M059J (cell line): ENCODE data around the gene COL4A6. TPM values are rescaled to one million over a fixed set of nuclear protein-coding genes. Genes with fewer than 3 reads are reported as not detected.

Source experiments
- DNase-seq: peaks from one replicate; pipeline ENCODE4 v3.0.0-alpha.2; 2012; ENCODE audit warnings: low read depth
- total RNA-seq: library from RNA; depleted of rRNA; stranded (reverse); fragments of >200 nt; shearing (Covaris generic); gene quantifications from 2 replicates; pipeline ENCODE4 v1.2.3, GENCODE V29; 2014

COL4A6 gene
- total RNA-seq, 1 experiment from 2014 or later, result 0.47 TPM

GRCh38 chrX:108270739-108271396 is 167.4 kb downstream of the COL4A6 start:
- DNase-seq, result peak; percentile 71

- no peak for DNase-seq
These were observed 167.9 kb downstream of the COL4A6 start for GRCh38 chrX:108270280-108270679.

- DNase-seq, result peak; percentile 45
These were observed 169.7 kb downstream of the COL4A6 start for GRCh38 chrX:108268434-108269080.

- DNase-seq, result no peak
These were observed 170.7 kb downstream of the COL4A6 start for GRCh38 chrX:108267557-108267956.

GRCh38 chrX:108264376-108264775 is 173.8 kb downstream of the COL4A6 start:
- no peak for DNase-seq

- no peak for DNase-seq
These were observed 176.5 kb downstream of the COL4A6 start for GRCh38 chrX:108261549-108262203.

GRCh38 chrX:108257556-108257955 is 180.7 kb downstream of the COL4A6 start:
- no peak for DNase-seq

GRCh38 chrX:108254636-108255035 is 183.6 kb downstream of the COL4A6 start:
- no peak for DNase-seq

- DNase-seq, result no peak
These were observed 187.3 kb downstream of the COL4A6 start for GRCh38 chrX:108250654-108251579.

- DNase-seq, result no peak
These were observed 191.8 kb downstream of the COL4A6 start for GRCh38 chrX:108246304-108246954.

- peak; percentile 3 for DNase-seq
These were observed 192.8 kb downstream of the COL4A6 start for GRCh38 chrX:108245462-108245861.

- DNase-seq, result no peak
These were observed 202.2 kb downstream of the COL4A6 start for GRCh38 chrX:108235986-108236385.

- DNase-seq, result no peak
These were observed 207.6 kb downstream of the COL4A6 start for GRCh38 chrX:108230574-108230973.

- peak; percentile 37 for DNase-seq
These were observed 213.2 kb downstream of the COL4A6 start for GRCh38 chrX:108224727-108225621.

GRCh38 chrX:108224218-108224617 is 214.0 kb downstream of the COL4A6 start:
- no peak for DNase-seq

- DNase-seq, result no peak
These were observed 214.6 kb downstream of the COL4A6 start for GRCh38 chrX:108223585-108223984.

GRCh38 chrX:108221301-108221864 is 216.8 kb downstream of the COL4A6 start:
- DNase-seq, result no peak

- DNase-seq, result no peak
These were observed 218.1 kb downstream of the COL4A6 start for GRCh38 chrX:108219949-108220601.

- DNase-seq, result no peak
These were observed 220.3 kb downstream of the COL4A6 start for GRCh38 chrX:108217876-108218275.
